ENCODE measurements around the gene CD1B. TPM values are rescaled to one million over a fixed set of nuclear protein-coding genes. Genes with fewer than 3 reads are reported as not detected.

Gene CD1B
- polyA plus RNA-seq, 1 of the 3 experiments (the other 2 are of a cell fraction), result not detected

DNA sequence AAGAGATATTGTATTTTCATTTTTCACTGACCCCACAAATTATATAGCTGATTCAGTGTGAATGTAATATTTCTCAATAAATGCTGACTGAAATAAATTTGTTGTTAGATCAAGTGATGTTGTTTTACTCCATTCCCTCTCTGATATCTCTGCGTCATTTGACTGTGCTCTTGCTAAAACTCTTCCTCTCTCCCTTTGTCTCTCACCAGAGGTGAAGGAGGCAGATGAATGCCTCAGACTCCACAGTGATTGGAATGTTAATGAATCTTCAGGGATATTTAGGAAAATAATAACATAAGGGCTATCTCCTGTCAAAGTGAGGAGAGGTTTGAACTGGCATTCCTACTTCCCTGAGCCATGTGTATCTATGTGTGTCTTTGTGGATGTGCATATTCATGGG lies 26.1 kb upstream of the CD1B start:
- no peaks in the 10 kb centered on the region for H3K79me2 ChIP-seq (ENCODE audit: insufficient read depth)
- H3K27me3 ChIP-seq (ENCODE audit: insufficient read depth), result no peaks in the 10 kb centered on the region
- no peak for DNase-seq
- no peak overlapping the region for H3K4me2 ChIP-seq
- TF ChIP-seq ELF1 (IDR thresholded peaks at IDR 0.05), result no peak
- TF ChIP-seq, protein P1, sequence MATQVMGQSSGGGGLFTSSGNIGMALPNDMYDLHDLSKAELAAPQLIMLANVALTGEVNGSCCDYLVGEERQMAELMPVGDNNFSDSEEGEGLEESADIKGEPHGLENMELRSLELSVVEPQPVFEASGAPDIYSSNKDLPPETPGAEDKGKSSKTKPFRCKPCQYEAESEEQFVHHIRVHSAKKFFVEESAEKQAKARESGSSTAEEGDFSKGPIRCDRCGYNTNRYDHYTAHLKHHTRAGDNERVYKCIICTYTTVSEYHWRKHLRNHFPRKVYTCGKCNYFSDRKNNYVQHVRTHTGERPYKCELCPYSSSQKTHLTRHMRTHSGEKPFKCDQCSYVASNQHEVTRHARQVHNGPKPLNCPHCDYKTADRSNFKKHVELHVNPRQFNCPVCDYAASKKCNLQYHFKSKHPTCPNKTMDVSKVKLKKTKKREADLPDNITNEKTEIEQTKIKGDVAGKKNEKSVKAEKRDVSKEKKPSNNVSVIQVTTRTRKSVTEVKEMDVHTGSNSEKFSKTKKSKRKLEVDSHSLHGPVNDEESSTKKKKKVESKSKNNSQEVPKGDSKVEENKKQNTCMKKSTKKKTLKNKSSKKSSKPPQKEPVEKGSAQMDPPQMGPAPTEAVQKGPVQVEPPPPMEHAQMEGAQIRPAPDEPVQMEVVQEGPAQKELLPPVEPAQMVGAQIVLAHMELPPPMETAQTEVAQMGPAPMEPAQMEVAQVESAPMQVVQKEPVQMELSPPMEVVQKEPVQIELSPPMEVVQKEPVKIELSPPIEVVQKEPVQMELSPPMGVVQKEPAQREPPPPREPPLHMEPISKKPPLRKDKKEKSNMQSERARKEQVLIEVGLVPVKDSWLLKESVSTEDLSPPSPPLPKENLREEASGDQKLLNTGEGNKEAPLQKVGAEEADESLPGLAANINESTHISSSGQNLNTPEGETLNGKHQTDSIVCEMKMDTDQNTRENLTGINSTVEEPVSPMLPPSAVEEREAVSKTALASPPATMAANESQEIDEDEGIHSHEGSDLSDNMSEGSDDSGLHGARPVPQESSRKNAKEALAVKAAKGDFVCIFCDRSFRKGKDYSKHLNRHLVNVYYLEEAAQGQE (IDR thresholded peaks at IDR 0.05; ENCODE audit: low read depth, low read length), result no peak
- TF ChIP-seq NRF1 (IDR thresholded peaks at IDR 0.05; ENCODE audit: low read depth, low read length), result no peak
- no peak for TF ChIP-seq YY1 (IDR thresholded peaks at IDR 0.05; ENCODE audit: low read depth)
- no peak for TF ChIP-seq POLR2AphosphoS5 (IDR thresholded peaks at IDR 0.05; ENCODE audit: low read depth, low read length)
- no peak for TF ChIP-seq FOXM1 (IDR thresholded peaks at IDR 0.05; ENCODE audit: low read depth)
- TF ChIP-seq FOXJ3 (CRISPR knock-in tag; IDR thresholded peaks at IDR 0.05), result no peak
- TF ChIP-seq GATA2 (CRISPR knock-in tag; IDR thresholded peaks at IDR 0.05), result no peak
- TF ChIP-seq EP300 (IDR thresholded peaks at IDR 0.05; ENCODE audit: borderline replicate concordance in 1 of 2, low read depth in 1 of 2, low read length in 1 of 2), result no peak
- no peak for TF ChIP-seq JUND (IDR thresholded peaks at IDR 0.05)
- TF ChIP-seq, protein P2, sequence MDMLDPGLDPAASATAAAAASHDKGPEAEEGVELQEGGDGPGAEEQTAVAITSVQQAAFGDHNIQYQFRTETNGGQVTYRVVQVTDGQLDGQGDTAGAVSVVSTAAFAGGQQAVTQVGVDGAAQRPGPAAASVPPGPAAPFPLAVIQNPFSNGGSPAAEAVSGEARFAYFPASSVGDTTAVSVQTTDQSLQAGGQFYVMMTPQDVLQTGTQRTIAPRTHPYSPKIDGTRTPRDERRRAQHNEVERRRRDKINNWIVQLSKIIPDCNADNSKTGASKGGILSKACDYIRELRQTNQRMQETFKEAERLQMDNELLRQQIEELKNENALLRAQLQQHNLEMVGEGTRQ (IDR thresholded peaks at IDR 0.05; ENCODE audit: borderline replicate concordance, low read depth, low read length), result no peak
- TF ChIP-seq RXRA (IDR thresholded peaks at IDR 0.05; ENCODE audit: borderline replicate concordance, low read depth), result no peak
- no peak for TF ChIP-seq CHD2 (IDR thresholded peaks at IDR 0.05; ENCODE audit: low read length, partially characterized antibody)
- no peak overlapping the region for H2AFZ ChIP-seq (ENCODE audit: low read depth)
- POLR2A ChIA-PET, result no interaction called here
- H3K9me2 ChIP-seq, result no peaks in the 10 kb centered on the region
- no peaks in the 10 kb centered on the region for H3K36me3 ChIP-seq (replicated peaks in 1 of 2; ENCODE audit: control insufficient read depth in 1 of 2, insufficient read depth in 2 of 2, low read length in 1 of 2)
- no peaks in the 10 kb centered on the region for H3F3A ChIP-seq (replicated peaks; ENCODE audit: insufficient read depth)
- CTCF ChIA-PET, result no interaction called here
- 9% methylated on average over 1 of the region's 1 CpG for WGBS (ENCODE audit: low lambda C conversion rate)
- no peak overlapping the region for H3K4me3 ChIP-seq (ENCODE audit: low read depth in 2 of 2, low read length in 1 of 2)
- H4K20me1 ChIP-seq (ENCODE audit: insufficient read depth), result no peaks in the 10 kb centered on the region
- H3K4me1 ChIP-seq (ENCODE audit: control insufficient read depth in 1 of 2, insufficient read depth in 2 of 2, low read depth in 1 of 2, low read length in 1 of 2), result no peaks in the 10 kb centered on the region
- no peak overlapping the region for H3K9ac ChIP-seq
- H3K27ac ChIP-seq (ENCODE audit: low read depth in 2 of 2, low read length in 1 of 2), result no peak overlapping the region
- H3K9me3 ChIP-seq, result no peaks in the 10 kb centered on the region

DNA sequence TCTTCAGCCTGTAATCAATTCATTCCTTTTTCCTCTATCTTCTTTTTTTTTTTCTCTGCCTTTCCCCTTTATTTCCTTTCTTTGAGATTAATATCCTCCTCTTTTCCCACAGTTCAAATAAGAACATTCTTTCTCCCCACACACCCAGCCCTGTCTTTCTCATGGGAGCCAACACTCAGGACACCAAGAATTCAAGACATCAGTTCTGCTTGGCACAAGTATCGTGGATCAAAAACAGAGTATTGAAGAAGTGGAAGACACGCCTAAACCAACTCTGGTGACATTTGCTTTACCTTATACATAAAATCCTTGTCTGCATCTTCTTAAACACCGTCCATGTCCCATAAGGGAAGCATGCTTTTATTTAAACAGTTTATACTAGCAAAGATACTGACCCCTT lies 25.3 kb upstream of the CD1B start:
- Histone ChIP-seq H3K4me3 (ENCODE audit: low read depth in 2 of 2, low read length in 1 of 2) (no peak overlapping the region), H3K27me3 (ENCODE audit: insufficient read depth) (no peaks in the 10 kb centered on the region), H3K9ac (no peak overlapping the region), H3K79me2 (ENCODE audit: insufficient read depth) (no peaks in the 10 kb centered on the region), H3K9me3 (no peaks in the 10 kb centered on the region), H2AFZ (ENCODE audit: low read depth) (no peak overlapping the region), H3K4me1 (ENCODE audit: control insufficient read depth in 1 of 2, insufficient read depth in 2 of 2, low read depth in 1 of 2, low read length in 1 of 2) (no peaks in the 10 kb centered on the region), H3K4me2 (no peak overlapping the region), H3K9me2 (no peaks in the 10 kb centered on the region), H3K27ac (ENCODE audit: low read depth in 2 of 2, low read length in 1 of 2) (no peak overlapping the region), H3F3A (replicated peaks; ENCODE audit: insufficient read depth) (no peaks in the 10 kb centered on the region), H3K36me3 (replicated peaks in 1 of 2; ENCODE audit: control insufficient read depth in 1 of 2, insufficient read depth in 2 of 2, low read length in 1 of 2) (no peaks in the 10 kb centered on the region), H4K20me1 (ENCODE audit: insufficient read depth) (no peaks in the 10 kb centered on the region)
- CTCF ChIA-PET, result no interaction called here
- DNase-seq, result no peak
- POLR2A ChIA-PET, result no interaction called here
- WGBS (ENCODE audit: low lambda C conversion rate), result 0% methylated on average over 3 of the region's 3 CpGs
- no peak for TF ChIP-seq YY1 (IDR thresholded peaks at IDR 0.05; ENCODE audit: low read depth)
- TF ChIP-seq EP300 (IDR thresholded peaks at IDR 0.05; ENCODE audit: borderline replicate concordance in 1 of 2, low read depth in 1 of 2, low read length in 1 of 2), result no peak
- TF ChIP-seq, protein P3, sequence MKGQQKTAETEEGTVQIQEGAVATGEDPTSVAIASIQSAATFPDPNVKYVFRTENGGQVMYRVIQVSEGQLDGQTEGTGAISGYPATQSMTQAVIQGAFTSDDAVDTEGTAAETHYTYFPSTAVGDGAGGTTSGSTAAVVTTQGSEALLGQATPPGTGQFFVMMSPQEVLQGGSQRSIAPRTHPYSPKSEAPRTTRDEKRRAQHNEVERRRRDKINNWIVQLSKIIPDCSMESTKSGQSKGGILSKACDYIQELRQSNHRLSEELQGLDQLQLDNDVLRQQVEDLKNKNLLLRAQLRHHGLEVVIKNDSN (IDR thresholded peaks at IDR 0.05; ENCODE audit: borderline replicate concordance, low read depth), result no peak
- TF ChIP-seq MXI1 (IDR thresholded peaks at IDR 0.05; ENCODE audit: low read depth, low read length), result no peak
- TF ChIP-seq GABPA (IDR thresholded peaks at IDR 0.05; ENCODE audit: low read depth), result no peak
- TF ChIP-seq, protein P4, sequence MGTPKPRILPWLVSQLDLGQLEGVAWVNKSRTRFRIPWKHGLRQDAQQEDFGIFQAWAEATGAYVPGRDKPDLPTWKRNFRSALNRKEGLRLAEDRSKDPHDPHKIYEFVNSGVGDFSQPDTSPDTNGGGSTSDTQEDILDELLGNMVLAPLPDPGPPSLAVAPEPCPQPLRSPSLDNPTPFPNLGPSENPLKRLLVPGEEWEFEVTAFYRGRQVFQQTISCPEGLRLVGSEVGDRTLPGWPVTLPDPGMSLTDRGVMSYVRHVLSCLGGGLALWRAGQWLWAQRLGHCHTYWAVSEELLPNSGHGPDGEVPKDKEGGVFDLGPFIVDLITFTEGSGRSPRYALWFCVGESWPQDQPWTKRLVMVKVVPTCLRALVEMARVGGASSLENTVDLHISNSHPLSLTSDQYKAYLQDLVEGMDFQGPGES (IDR thresholded peaks at IDR 0.05; ENCODE audit: low read depth, low read length), result no peak
